Subcutaneous adipose tissue (tissue), 4 donors: ENCODE measurements around the gene PEPD. TPM values are rescaled to one million over a fixed set of nuclear protein-coding genes. Genes with fewer than 3 reads are reported as not detected.

ENCODE experiments used
- total RNA-seq, 4 donors: library from RNA; depleted of rRNA; stranded (reverse); fragments of >200 nt; gene quantifications; one replicate each; pipeline ENCODE4 v1.1.0, GENCODE V29; 2016
- TF ChIP-seq, protein P1 (sequence below): fragments of 450-650 bp; IDR thresholded peaks from one replicate; pipeline ENCODE4 v1.5.1; 2016; ENCODE audit warnings: low read depth, mild to moderate bottlenecking, control low read depth, antibody characterized with exemption, moderate library complexity

Gene PEPD
- total RNA-seq = 100 to 1,000 TPM in 2 of 4 donors, 10 to 100 TPM in 2; 71.3 to 110 (median 92.6) TPM

DNA sequence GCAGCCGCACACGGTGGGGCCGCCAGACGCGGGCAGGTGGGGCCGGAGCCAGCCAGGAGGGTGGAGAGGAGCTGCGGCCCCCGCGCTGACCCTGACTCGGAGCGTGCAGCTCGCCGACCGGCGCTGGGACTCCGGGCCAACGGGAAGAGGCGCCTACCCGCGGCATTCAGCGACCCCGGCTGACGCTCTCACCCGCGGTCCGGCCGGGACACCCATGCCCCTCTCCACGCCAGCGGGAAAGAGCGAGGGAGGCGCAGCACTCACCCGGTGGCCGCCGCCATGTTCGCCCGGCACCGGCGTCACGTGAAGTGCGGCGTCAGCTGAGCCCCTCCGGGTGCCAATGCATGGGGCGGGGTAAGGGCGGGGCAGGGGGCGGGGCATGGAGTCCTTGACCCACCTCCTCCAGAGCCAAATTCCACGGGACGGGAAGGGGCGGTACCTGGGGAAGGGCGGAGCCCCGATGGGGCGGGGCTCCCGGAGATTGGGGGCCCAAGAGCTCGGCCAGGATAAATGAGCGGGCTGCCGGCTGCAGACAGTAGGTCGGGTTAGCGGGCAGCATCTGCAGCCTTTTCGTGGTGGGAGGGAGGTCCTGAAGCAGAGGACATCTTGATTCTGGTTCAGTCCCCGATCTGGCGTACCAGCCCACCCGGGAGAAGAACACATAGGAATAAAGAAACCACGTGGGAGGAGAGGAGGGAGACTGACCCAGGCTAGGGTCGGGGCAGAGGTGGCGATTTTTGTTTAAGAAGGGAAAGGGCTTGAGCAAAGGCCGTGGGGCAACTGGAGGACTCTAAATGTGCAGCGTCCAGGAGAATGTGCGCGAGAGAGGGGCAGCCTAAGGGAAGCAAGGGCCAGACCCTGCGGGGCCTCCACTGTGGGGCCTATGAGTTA lies at the start of gene PEPD:
Gene PEPD, minus strand, starts transcription at position 312 of the 891 bp plus-strand sequence. Its CDS starts 31 bp downstream, at position 281.
- TF ChIP-seq, protein P1, sequence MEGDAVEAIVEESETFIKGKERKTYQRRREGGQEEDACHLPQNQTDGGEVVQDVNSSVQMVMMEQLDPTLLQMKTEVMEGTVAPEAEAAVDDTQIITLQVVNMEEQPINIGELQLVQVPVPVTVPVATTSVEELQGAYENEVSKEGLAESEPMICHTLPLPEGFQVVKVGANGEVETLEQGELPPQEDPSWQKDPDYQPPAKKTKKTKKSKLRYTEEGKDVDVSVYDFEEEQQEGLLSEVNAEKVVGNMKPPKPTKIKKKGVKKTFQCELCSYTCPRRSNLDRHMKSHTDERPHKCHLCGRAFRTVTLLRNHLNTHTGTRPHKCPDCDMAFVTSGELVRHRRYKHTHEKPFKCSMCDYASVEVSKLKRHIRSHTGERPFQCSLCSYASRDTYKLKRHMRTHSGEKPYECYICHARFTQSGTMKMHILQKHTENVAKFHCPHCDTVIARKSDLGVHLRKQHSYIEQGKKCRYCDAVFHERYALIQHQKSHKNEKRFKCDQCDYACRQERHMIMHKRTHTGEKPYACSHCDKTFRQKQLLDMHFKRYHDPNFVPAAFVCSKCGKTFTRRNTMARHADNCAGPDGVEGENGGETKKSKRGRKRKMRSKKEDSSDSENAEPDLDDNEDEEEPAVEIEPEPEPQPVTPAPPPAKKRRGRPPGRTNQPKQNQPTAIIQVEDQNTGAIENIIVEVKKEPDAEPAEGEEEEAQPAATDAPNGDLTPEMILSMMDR = no peak

DNA sequence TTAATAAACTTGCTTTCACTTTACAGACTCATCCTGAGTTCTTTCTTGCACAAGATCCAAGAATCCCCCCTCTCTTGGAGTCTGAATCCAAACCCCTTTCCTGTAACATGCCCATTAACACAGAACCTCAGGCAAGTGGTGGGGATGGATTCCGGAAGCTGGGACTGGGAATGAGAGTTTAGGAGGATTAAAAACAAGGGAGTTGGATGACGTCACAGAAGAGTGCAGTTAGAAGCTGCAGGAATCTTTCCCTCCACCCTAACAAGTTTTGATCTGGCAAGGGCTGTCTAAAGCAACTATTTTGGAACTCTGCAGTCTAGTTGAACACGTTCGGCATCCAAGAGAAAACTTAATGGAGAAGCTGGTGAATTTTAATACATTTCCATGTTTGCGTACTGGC lies 48.2 kb upstream of the PEPD start:
- TF ChIP-seq, protein P1 = no peak

DNA sequence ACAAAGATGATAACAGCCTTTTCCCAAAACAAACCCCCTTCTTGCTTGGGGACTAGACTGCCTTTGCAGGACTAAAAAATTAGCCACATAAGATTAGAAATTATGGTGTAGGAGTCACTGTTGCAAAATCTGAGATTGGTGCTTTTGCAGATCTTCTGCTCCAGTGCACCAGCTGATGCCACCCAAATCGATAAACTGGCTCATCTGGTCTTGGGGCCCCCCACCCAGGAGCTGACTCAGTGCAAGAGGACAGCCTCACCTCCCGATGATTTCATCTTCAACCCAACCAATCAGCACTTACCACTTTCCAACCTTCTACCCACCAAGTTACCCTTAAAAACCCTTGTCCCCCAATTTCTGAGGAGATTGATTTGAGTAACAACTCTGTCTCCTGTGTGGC lies 47.1 kb upstream of the PEPD start:
- TF ChIP-seq, protein P1 = no peak

DNA sequence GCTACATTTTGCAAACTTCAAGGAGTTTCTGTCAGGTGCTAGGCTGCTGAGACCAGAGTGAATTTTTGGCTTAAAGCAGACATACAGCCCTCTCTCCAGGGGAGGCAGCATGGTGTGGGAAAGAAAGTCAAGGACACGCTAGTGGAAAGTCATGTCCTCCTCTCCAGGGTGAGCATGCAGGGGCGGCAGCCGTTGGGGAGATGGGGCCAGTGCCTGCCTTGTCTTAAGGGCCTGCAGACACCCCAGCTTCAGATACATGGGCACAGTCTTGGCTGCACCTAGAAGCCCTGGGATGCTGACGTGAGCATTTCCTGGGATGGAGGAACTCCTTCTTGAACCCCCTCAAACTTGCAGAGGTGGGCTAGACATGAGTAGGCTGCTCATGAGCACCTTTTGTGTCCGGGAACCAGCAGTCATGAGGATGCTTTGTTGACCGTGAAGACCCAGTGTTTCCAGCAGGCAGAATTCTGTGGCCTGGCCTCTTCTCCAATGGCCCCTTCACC lies 43.3 kb upstream of the PEPD start:
- TF ChIP-seq, protein P1 = no peak

DNA sequence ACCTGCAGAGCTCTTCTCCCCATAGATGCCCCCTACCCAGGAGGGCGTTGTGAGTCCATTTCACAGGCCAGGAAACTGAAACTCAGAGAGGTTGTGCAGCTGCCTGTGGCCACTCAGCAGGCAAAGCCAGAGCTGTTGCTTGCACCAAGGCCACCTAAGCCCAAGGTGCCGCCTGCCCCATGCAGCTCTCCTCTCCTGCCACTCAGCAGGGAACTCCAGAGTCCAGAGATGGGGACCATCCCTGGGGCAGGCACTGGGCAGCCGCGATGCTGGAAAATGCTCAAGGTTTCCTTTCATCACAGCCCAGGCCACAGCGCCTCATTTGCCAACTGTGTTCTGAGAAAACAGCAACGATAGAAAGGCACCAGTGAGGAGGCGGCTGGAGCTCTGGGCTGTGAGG lies 41.0 kb upstream of the PEPD start:
- TF ChIP-seq, protein P1 = no peak

DNA sequence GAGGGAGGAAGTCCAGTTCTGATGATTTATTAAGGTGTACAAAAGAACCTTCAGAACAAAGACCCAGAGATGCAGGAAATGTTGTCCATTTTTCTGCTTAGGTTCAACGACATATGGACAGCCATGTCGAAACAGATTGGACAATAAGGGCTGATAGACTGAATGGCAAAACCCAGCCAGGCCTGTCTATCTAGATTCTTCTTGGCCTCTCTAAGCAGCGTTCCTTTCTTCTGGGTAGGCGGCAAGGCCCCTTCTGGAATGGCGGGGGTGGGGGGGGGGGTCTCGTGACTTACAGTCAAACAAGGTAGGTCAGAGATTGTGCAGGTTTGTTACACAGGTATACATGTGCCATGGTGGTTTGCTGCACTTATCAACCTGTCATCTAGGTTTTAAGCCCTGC lies 39.7 kb upstream of the PEPD start:
- TF ChIP-seq, protein P1 = no peak

DNA sequence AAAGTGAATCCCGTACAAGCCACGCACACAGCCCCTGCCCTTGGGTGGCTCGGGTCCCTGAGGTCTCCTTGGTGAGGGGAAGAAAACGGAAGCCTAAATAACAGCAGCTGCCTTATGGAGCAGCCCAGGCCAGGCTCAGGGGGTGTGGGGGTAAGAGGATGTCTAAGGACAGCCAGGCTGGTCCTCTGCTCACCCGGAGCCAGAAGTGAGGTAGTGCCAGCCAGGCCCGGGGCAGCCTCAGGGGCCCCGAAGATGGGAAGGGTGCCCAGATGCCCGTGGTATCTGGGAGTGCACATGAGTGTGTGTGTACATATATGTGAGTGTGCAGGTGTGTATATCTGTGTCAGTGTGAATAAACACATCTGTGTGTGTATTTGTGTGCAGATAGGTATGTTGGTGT lies 38.4 kb upstream of the PEPD start:
- TF ChIP-seq, protein P1 = no peak
